GM18858 (cell line): ENCODE results near the gene AGBL4.

Experiments
- ATAC-seq: cut with Tn5 transposase; IDR thresholded peaks from one replicate; pipeline ENCODE4 v1.9.1; 2021; ENCODE audit not compliant: unreplicated experiment

The AGBL4 gene

DNA sequence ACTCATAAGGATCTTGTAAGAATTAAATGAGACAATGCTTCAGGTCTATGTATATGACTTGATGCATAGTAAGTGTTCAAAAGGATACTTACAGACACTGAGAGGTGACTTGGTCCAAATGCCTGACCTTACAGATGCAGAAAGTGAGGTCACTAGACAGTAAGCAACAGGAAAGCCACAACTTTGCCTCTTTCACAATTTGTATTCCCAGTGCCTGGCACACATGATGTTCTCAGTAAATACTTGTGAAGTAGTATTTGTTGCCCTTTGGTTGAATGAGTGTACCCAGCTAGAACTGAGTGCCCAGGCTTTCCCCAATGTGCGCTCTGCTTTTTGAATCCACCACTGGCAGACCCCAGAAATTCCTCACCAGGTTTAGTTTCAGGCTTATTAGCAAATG, 1352.2 kb downstream of the AGBL4 start:
- ATAC-seq: no peak

- no peak for ATAC-seq
Observed at GRCh38 chr1:48670234-48671020, 1353.3 kb downstream of the AGBL4 start.

DNA sequence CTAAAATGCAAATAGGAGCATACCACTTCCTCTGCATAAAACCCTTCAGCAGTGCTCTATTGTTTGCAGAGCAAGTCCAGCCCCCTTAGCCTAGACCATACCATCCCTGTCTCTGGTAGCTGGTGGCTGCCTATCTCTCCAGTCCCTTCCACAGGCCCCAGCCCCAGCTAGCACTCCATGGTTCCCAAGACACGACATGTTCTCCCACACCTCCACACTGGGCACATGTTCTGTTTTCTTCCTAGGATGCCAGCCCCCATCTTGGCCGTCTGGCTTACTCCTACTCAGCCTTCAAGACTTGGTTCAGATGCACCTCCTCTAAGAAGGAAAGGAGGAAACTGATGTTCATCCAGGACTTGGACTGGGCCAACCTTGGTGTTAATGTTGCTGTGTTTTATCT, 1355.4 kb downstream of the AGBL4 start:
- ATAC-seq: no peak

GRCh38 chr1:48667782-48668181, 1356.0 kb downstream of the AGBL4 start:
- ATAC-seq: no peak

- no peak for ATAC-seq
Observed at GRCh38 chr1:48665708-48666407, 1357.9 kb downstream of the AGBL4 start.

DNA sequence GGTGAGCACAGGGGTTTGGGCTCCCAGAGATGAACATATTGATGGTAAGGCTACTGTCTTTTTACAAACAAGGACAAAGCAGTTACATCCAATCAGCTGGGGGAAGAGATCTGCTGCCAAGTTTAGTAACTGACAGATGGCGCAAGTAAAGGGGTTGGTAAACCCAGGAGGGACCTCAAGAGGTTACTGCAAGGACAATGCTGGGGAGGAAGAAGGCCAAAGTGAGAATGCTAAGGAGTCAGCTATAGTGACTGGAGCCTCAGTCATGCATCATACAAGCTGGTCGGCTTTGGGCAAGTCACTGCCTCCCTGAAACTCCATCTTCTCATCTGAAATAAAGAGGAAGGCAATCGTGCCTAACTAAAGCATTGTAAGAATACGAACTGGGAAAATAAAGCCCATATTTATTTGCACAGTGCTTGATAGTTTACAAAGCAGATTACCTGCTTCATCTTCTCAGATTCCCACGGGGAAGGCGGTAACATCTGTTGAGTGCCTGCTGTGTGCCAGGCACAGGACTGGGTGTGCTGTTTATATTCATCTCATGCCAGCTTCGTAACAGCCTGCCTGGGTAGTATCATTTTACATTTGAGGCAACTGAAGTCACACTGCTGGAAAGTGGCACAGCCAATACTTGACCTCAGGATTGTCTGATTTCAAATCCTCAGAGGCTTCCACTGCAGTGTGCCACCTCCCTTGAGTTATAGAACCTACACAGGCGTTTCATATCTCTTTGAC, 1361.9 kb downstream of the AGBL4 start:
- no peak for ATAC-seq

DNA sequence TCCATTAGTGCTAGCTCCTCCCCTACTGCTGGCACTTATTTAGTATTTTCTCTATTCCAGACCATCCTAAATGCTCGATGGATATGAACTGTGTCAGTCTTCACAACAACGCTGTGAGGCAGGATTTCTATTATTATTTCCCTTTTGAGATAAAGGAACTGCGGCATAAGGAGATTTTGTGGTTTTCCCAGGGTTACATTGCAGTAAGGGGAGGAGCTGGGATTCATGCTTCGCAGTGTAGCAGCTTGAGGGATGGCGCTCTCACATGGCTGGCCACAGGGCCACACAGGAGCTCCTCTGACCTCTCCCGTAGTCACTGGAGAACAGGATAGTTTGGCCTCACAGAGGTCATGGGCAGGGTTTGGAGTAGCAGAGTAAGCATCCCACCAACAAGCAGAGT, 1364.0 kb downstream of the AGBL4 start:
- no peak for ATAC-seq

GRCh38 chr1:48657413-48657812, 1366.3 kb downstream of the AGBL4 start:
- no peak for ATAC-seq

- ATAC-seq: no peak
Observed at GRCh38 chr1:48654606-48655210, 1369.0 kb downstream of the AGBL4 start.

GRCh38 chr1:48652334-48652733, 1371.4 kb downstream of the AGBL4 start:
- no peak for ATAC-seq

- no peak for ATAC-seq
Observed at GRCh38 chr1:48649880-48650279, 1373.9 kb downstream of the AGBL4 start.

- no peak for ATAC-seq
Observed at GRCh38 chr1:48645883-48646282, 1377.9 kb downstream of the AGBL4 start.

GRCh38 chr1:48644905-48645605, 1378.7 kb downstream of the AGBL4 start:
- no peak for ATAC-seq

DNA sequence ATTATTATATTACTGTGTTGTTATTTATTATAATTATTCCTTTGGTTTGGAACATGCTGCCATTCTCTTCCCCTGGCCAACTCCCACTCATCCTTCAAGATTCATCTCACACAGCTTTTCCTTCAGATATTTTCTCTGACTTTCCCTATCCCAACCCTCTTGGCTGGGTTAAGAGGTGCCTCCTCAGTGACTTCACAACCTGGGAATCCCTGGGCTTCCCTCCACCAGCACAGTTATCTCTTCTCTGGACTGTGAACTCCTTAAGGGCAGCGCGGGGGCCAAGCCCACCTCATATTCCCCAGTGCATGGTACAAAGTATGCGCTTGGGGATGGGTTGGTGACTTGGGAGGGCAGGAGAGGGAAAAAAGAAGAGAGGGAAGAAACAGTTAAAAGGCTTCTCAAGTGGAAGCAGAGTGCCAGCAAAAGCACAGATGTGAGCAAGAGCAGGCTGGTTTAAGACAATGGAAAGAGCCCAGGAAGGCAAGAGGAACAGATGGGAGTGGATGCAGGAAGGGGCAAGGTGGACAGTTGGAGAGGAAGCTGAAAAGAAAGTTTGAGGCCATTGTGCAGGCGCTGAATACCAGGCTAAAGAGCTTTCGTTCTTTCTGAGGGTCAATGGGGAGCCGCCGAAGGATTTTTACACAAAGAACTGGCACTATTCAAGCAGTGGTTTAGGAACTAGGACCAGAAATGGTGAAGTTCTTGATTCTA, 1379.4 kb downstream of the AGBL4 start:
- ATAC-seq: no peak

- no peak for ATAC-seq
Observed at GRCh38 chr1:48643193-48643592, 1380.6 kb downstream of the AGBL4 start.

GRCh38 chr1:48640836-48641492, 1382.8 kb downstream of the AGBL4 start:
- no peak for ATAC-seq

- ATAC-seq: no peak
Observed at GRCh38 chr1:48629867-48630266, 1393.9 kb downstream of the AGBL4 start.

DNA sequence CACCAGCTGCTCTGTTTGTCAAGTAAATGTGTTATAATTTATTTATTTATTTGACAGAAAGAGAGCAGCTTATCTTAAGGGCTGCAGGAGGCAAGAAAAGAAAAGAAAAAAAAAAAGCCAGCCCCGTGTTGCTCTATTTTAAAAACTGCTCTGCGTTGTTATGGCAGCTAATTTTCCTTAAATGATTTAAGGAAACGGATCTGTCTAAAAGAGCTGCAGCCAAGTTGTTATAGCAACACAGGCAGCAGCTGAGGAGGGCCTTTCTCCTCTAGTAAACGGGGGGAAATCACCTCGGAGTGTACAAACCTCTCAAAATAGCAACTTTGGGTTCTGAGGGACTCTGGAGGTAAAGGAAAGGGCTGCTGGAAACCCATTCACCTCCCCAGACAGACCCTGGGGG, 1396.3 kb downstream of the AGBL4 start:
- ATAC-seq: no peak

GRCh38 chr1:48619539-48619938, 1404.2 kb downstream of the AGBL4 start:
- ATAC-seq: no peak

- ATAC-seq: no peak
Observed at GRCh38 chr1:48617252-48617651, 1406.5 kb downstream of the AGBL4 start.
